H1 (cell line): ENCODE results near the gene UBA3. TPM values are rescaled to one million over a fixed set of nuclear protein-coding genes. Genes with fewer than 3 reads are reported as not detected.

ENCODE experiments used
- CTCF ChIA-PET: fragments of 300-600 bp; sonication (Branson Sonifier 250); formaldehyde crosslinking; loops from one replicate; lab custom pipeline; 2021; ENCODE audit not compliant: partially characterized antibody; lab: Charles Lee
- POLR2A ChIA-PET: fragments of 300-600 bp; sonication (Branson Sonifier 250); formaldehyde crosslinking; loops from one replicate; lab custom pipeline; 2021; ENCODE audit warnings: inconsistent platforms; ENCODE audit not compliant: partially characterized antibody; lab: Charles Lee
- DNase-seq, 2 experiments: peaks; one replicate each; pipeline versions ENCODE4 v3.0.0 to v3.0.0-alpha.2; 2010 to 2022; ENCODE audit warnings: low spot score in 2 of 2, low read depth in 1 of 2, mixed read lengths in 1 of 2
- FAIRE-seq: peaks from 2 replicates; lab custom pipeline; 2011; peaks lifted over from hg19 to GRCh38; lab: Jason Lieb, UNC
- H2AFZ ChIP-seq: 2 replicates; pipeline ENCODE4 v1.8.1; 2012; ENCODE audit warnings: low read length, inconsistent platforms
- H2AK5ac ChIP-seq: 2 replicates; pipeline ENCODE4 v1.6.1; 2013; ENCODE audit warnings: low read depth, low read length
- H2BK120ac ChIP-seq: replicated peaks from 2 replicates; pipeline ENCODE3; 2013; ENCODE audit warnings: low read depth, low read length, inconsistent platforms
- H2BK12ac ChIP-seq: 2 replicates; pipeline ENCODE4 v1.6.1; 2013; ENCODE audit warnings: low read depth, low read length
- H2BK15ac ChIP-seq: 2 replicates; pipeline ENCODE4 v1.6.1; 2013; ENCODE audit warnings: low read length
- H2BK20ac ChIP-seq: 2 replicates; pipeline ENCODE4 v1.6.1; 2013; ENCODE audit warnings: low read length
- H2BK5ac ChIP-seq: 2 replicates; pipeline ENCODE4 v1.6.1; 2013; ENCODE audit warnings: low read depth, low read length
- H3K14ac ChIP-seq: 2 replicates; pipeline ENCODE4 v1.6.1; 2013; ENCODE audit warnings: inconsistent platforms; ENCODE audit not compliant: insufficient read length
- H3K18ac ChIP-seq: 2 replicates; pipeline ENCODE4 v1.6.1; 2013; ENCODE audit warnings: low read length; ENCODE audit errors: extremely low read depth
- H3K23ac ChIP-seq: 2 replicates; pipeline ENCODE4 v1.6.1; 2013; ENCODE audit warnings: inconsistent platforms; ENCODE audit not compliant: insufficient read length
- H3K23me2 ChIP-seq: 2 replicates; pipeline ENCODE4 v1.6.1; 2013; ENCODE audit warnings: low read depth, low read length
- H3K27ac ChIP-seq: 2 replicates; pipeline ENCODE4 v1.6.1; 2011; ENCODE audit warnings: low read depth, low read length, inconsistent platforms
- H3K27me3 ChIP-seq, 4 experiments: replicated peaks in 1 of 4; 1 replicate in 1 of 4; 2 replicates in 3 of 4; pipeline versions ENCODE4 v1.6.1 to v1.8.1; 2011 to 2013; ENCODE audit warnings: low read length in 3 of 4, mild to moderate bottlenecking in 3 of 4, inconsistent platforms in 2 of 4, mixed read lengths in 2 of 4, moderate library complexity in 1 of 4; ENCODE audit not compliant: control insufficient read depth in 3 of 4, insufficient read depth in 3 of 4; ENCODE audit errors: extremely low read depth in 1 of 4
- H3K36me3 ChIP-seq, 4 experiments: 2 replicates each; pipeline versions ENCODE4 v1.6.1 to v1.8.1; 2011 to 2013; ENCODE audit warnings: mild to moderate bottlenecking in 4 of 4, low read length in 3 of 4, moderate library complexity in 2 of 4, control low read depth in 1 of 4, inconsistent platforms in 1 of 4; ENCODE audit not compliant: insufficient read depth in 4 of 4, control insufficient read depth in 2 of 4
- H3K4ac ChIP-seq: replicated peaks from 2 replicates; pipeline ENCODE3; 2013; ENCODE audit warnings: low read length, low read depth, mixed read lengths, inconsistent platforms; ENCODE audit not compliant: insufficient read length
- H3K4me1 ChIP-seq, 4 experiments: replicated peaks in 1 of 4; 1 replicate in 1 of 4; 2 replicates in 3 of 4; pipeline versions ENCODE4 v1.6.1 to v1.8.1; 2011 to 2013; ENCODE audit warnings: low read length in 3 of 4, inconsistent platforms in 2 of 4, mixed read lengths in 1 of 4; ENCODE audit not compliant: insufficient read depth in 4 of 4, control insufficient read depth in 3 of 4
- H3K4me2 ChIP-seq, 2 experiments: 2 replicates each; pipeline versions ENCODE4 v1.6.1 to v1.8.1; 2011 to 2013; ENCODE audit warnings: low read depth in 2 of 2, low read length in 2 of 2, control low read depth in 1 of 2, inconsistent platforms in 1 of 2, mild to moderate bottlenecking in 1 of 2; ENCODE audit not compliant: insufficient read depth in 1 of 2
- H3K4me3 ChIP-seq, 4 experiments: fragments of 200-600, 300-600 bp in 1 of 4; sonication (generic), shearing (Covaris generic), sonication (Bioruptor Twin) in 1 of 4; 2 replicates each; pipeline versions ENCODE4 v1.5.1 to v1.8.1; 2011 to 2016; ENCODE audit warnings: low read length in 4 of 4, low read depth in 3 of 4, control low read depth in 2 of 4, inconsistent platforms in 2 of 4, mild to moderate bottlenecking in 2 of 4, mixed read lengths in 1 of 4, moderate library complexity in 1 of 4; ENCODE audit not compliant: insufficient read depth in 2 of 4; ENCODE audit errors: extremely low read depth in 1 of 4
- H3K56ac ChIP-seq: replicated peaks from 2 replicates; pipeline ENCODE3; 2013; ENCODE audit warnings: low read depth, mild to moderate bottlenecking, mixed read lengths, low read length, inconsistent platforms; ENCODE audit not compliant: insufficient read length
- H3K79me1 ChIP-seq: 2 replicates; pipeline ENCODE4 v1.6.1; 2013; ENCODE audit warnings: low read depth, low read length, control low read depth
- H3K79me2 ChIP-seq, 2 experiments: 2 replicates each; pipeline versions ENCODE4 v1.6.1 to v1.8.1; 2012 to 2013; ENCODE audit warnings: low read length in 2 of 2, mild to moderate bottlenecking in 2 of 2, inconsistent platforms in 1 of 2; ENCODE audit not compliant: insufficient read depth in 2 of 2, control insufficient read depth in 1 of 2
- H3K9ac ChIP-seq, 4 experiments: replicated peaks in 1 of 4; 1 replicate in 1 of 4; 2 replicates in 3 of 4; pipeline versions ENCODE4 v1.6.1 to v1.8.1; 2011 to 2013; ENCODE audit warnings: low read depth in 3 of 4, low read length in 3 of 4, control low read depth in 2 of 4, mild to moderate bottlenecking in 2 of 4, moderate library complexity in 2 of 4, inconsistent platforms in 1 of 4; ENCODE audit errors: extremely low read depth in 1 of 4
- H3K9me3 ChIP-seq, 2 experiments: 2 replicates each; pipeline versions ENCODE4 v1.6.1 to v1.8.1; 2012 to 2013; ENCODE audit warnings: mild to moderate bottlenecking in 2 of 2, moderate library complexity in 2 of 2, control low read depth in 1 of 2, inconsistent platforms in 1 of 2, low read depth in 1 of 2, low read length in 1 of 2, mixed read lengths in 1 of 2; ENCODE audit not compliant: insufficient read depth in 2 of 2
- H4K20me1 ChIP-seq, 2 experiments: replicated peaks in 1 of 2; 2 replicates each; pipeline versions ENCODE3 to v1.8.1; 2011 to 2013; ENCODE audit warnings: inconsistent platforms in 2 of 2, low read length in 2 of 2, mild to moderate bottlenecking in 1 of 2; ENCODE audit not compliant: insufficient read depth in 2 of 2, control insufficient read depth in 1 of 2
- H4K5ac ChIP-seq: 2 replicates; pipeline ENCODE4 v1.6.1; 2013; ENCODE audit warnings: low read length, low read depth, mixed read lengths, inconsistent platforms; ENCODE audit not compliant: insufficient read length
- H4K8ac ChIP-seq: 2 replicates; pipeline ENCODE4 v1.8.0; 2013; ENCODE audit warnings: mild to moderate bottlenecking, moderate library complexity, low read length, inconsistent platforms; ENCODE audit not compliant: insufficient read depth; ENCODE audit errors: extremely low read depth
- H4K91ac ChIP-seq: replicated peaks from 2 replicates; pipeline ENCODE3; 2013; ENCODE audit warnings: low read length, mixed read lengths, inconsistent platforms; ENCODE audit not compliant: insufficient read length
- BRCA1 ChIP-seq: IDR thresholded peaks from 2 replicates; pipeline ENCODE4 v1.6.1; 2012; ENCODE audit warnings: low read depth, low read length, improper control_type of control experiment
- CREB1 ChIP-seq: IDR thresholded peaks from 2 replicates; pipeline ENCODE4 v1.6.1; 2012; ENCODE audit warnings: inconsistent platforms
- WGBS, 2 experiments: shearing (Covaris generic) in 1 of 2; methylation state at CpG; one replicate each; pipeline versions ENCODE4 v1.1.6 to v1.1.7; 2013 to 2015; ENCODE audit warnings: low lambda C conversion rate in 2 of 2, mixed read lengths in 2 of 2, inconsistent platforms in 1 of 2, low coverage in 1 of 2, missing lambda C conversion rate in 1 of 2; ENCODE audit not compliant: insufficient replicate concordance in 2 of 2, insufficient coverage in 1 of 2, insufficient read length in 1 of 2; ENCODE audit errors: extremely low coverage in 1 of 2, missing lambda C conversion rate in 1 of 2; 5-methylcytosine and 5-hydroxymethylcytosine counted together
- polyA plus RNA-seq, 7 experiments: library from polyadenylated mRNA; depleted of rRNA in 3 of 7; stranded (reverse) in 5 of 7; unstranded in 2 of 7; fragments of >200 nt in 5 of 7; fragments of 200-250 nt in 2 of 7; gene quantifications; 1 replicate in 5 of 7; 2 replicates in 1 of 7; 4 replicates in 1 of 7; pipeline versions ENCODE4 v1.2.1 to v1.2.3, GENCODE V29; 2011 to 2013; ENCODE audit warnings: missing spikeins in 2 of 7, mixed read lengths in 2 of 7
- total RNA-seq: library from RNA; stranded (reverse); fragmentation: NEBNext Ultra II Directional; extraction: Animal tissue kit (Norgen Biotek cat#: 25700); gene quantifications from 2 replicates; pipeline ENCODE4 v1.2.1, GENCODE V29; 2021

Gene UBA3
- total and polyA plus RNA-seq, 2 of the 8 experiments (the other 6 are each of a cell fraction or from before 2014, with no cell fraction given): 40.8 to 97.8 TPM

GRCh38 chr3:69020424-69020823, 59.7 kb downstream of the UBA3 start:
- H3K9me3 ChIP-seq: no peaks in the 10 kb centered on the region
- H2AFZ ChIP-seq: no peak overlapping the region
- H3K36me3 ChIP-seq: peaks cover 3 to 23% (median 4%) of the 10 kb centered on the region in 4 experiments; a peak in 7 of 8 replicates
- H4K20me1 ChIP-seq: no peaks in the 10 kb centered on the region
- no peak overlapping the region for H2BK12ac ChIP-seq
- no peak overlapping the region for H3K18ac ChIP-seq
- no peak overlapping the region for H4K91ac ChIP-seq
- H4K5ac ChIP-seq: no peak overlapping the region
- no peak overlapping the region for H3K9ac ChIP-seq
- no peaks in the 10 kb centered on the region for H3K79me1 ChIP-seq
- 66 to 100% methylated on average over 1 to 2 of the region's 2 CpGs for WGBS, 2 experiments
- H2BK5ac ChIP-seq: no peak overlapping the region
- POLR2A ChIA-PET: interaction anchor here (1.6 kb wide), 1 partner anchor 10 kb away, joined by 3 read pairs; no protein-coding TSS in a partner anchor
- H4K8ac ChIP-seq: no peak overlapping the region
- H3K4me3 ChIP-seq: no peak overlapping the region
- H3K27ac ChIP-seq: no peak overlapping the region
- H3K56ac ChIP-seq: no peak overlapping the region
- H3K4me2 ChIP-seq: no peak overlapping the region
- no peak overlapping the region for H3K23ac ChIP-seq
- CTCF ChIA-PET: interaction anchor here (1.0 kb wide), 1 partner anchor 88 kb away, joined by 3 read pairs; the partner anchor contains the start of gene TAFA4
- H3K4ac ChIP-seq: no peak overlapping the region
- FAIRE-seq (no peak), DNase-seq (no peak)
- H2AK5ac ChIP-seq: no peak overlapping the region
- TF ChIP-seq CREB1 (no peak), BRCA1 (no peak)
- H2BK20ac ChIP-seq: no peak overlapping the region
- no peaks in the 10 kb centered on the region; the same call in 1 of the 2 replicates for H3K23me2 ChIP-seq
- H3K4me1 ChIP-seq: peaks cover 0 to 2% (median 0%) of the 10 kb centered on the region in 4 experiments; a peak in 1 of 7 replicates
- no peak overlapping the region for H2BK15ac ChIP-seq
- no peak overlapping the region for H3K14ac ChIP-seq
- H3K79me2 ChIP-seq: no peaks in the 10 kb centered on the region
- H2BK120ac ChIP-seq: no peak overlapping the region
- no peaks in the 10 kb centered on the region for H3K27me3 ChIP-seq
